ENCODE measurements around the gene AKAP8L. TPM values are rescaled to one million over a fixed set of nuclear protein-coding genes. Genes with fewer than 3 reads are reported as not detected.

AKAP8L gene
- total RNA-seq, 1 donor from 2014 or later = 133 TPM

DNA sequence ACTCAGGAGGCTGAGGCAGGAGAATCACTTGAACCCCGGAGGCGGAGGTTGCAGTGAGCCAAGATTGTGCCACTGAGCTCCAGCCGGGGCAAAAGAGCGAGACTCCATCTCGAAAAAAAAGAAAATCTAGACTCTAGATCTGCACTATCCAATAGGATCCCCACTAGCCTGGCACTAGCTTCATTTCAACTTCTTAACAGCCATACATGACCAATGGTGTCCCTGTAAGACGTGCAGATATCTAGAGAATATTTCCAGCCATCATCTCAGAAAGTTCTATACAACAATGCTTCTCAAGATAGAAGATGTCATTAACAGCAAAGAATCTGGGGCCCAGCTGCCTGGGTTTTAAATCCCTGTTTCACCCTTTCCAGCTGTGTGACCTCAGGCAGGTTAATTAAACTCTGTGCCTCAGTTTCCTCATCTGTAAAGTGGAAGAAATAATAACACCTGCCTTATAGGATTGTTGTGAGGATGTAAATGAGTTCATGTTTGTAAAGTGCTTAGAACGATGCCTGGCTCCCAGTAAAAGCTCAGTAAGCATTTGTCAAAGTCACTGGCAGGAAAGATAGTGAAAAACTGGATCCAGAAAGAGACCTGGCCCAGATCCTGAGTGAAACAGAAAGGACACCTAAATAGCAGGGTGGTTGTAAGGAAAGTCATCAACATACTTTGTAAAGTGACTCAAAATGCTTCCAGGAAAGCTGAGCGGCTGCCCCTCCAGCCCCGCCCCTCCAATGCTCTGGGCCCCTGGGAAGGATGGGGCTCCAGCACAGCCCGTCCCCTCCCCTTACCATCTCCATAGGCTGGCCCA is 17.4 kb upstream of the AKAP8L start:
- DNase-seq (ENCODE audit: low spot score) = no peak

DNA sequence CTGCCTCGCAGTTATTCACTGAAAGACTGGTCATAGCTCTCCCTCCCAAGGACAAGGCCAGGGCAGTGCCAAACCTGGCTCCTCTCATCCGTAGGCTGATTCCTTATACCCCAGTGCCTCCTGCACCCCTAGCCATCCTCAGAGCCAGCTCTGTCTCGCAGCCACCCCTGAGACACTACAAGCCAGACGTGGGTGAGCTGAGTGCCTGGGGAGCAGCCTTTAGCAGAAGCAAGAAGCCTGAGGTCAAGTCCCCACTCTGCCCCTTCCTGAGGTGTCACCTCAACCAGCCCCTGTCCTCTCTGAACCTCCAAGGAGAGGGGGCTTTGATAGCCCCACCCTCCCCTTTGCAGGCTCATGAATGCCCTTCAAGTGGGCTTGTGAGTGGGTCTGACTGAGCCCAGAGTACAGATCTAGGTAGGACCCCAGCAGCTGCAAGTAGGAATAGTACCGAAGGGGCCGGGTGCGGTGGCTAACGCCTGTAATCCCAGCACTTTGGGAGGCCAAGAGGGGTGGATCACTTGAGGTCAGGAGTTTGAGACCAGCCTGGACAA is 14.8 kb upstream of the AKAP8L start:
- DNase-seq (ENCODE audit: low spot score) = no peak

DNA sequence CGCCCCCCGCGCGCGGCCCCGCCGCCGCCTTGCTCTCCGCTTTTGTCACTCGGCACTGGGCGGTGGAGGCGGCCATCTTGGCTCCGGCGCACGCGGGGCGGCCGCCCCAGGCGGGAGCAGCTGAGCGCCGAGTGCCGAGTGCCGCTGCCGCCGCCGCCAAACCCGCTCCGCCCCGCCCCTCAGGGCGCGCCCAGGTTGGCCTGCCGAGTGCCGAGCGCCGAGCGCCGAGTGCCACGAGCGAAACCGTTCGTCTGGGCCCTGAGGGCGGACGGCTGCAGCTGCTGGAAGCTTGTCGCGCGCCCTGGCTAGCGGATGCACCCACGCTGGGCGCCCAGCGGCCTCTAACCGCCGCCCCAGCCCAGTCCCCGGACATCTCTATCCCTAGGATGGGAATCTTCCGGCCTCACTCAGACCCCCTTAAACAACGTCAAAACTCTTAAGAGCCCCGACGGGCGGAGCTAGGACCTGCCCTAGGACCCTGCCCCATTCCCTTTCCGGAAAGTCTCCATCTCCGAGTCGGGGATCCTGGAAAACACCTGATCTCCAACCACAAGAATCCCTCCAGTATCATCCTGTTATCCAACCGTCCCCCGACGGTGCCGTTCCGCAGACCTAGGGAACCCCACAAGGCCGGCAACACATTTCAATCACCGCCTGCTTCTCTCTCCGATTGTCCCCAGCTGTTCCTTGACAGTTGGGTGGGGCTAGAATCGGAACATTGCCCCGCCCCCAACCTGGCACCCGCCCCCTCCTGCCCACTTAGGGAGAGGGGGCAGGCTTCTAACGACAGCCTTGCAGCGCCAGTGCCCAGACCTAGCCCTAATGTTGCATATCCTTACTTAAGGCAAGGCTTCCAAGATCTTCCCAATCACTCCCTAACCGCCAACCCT is 14.1 kb upstream of the AKAP8L start:
- DNase-seq (ENCODE audit: low spot score) = peak; percentile 92

DNA sequence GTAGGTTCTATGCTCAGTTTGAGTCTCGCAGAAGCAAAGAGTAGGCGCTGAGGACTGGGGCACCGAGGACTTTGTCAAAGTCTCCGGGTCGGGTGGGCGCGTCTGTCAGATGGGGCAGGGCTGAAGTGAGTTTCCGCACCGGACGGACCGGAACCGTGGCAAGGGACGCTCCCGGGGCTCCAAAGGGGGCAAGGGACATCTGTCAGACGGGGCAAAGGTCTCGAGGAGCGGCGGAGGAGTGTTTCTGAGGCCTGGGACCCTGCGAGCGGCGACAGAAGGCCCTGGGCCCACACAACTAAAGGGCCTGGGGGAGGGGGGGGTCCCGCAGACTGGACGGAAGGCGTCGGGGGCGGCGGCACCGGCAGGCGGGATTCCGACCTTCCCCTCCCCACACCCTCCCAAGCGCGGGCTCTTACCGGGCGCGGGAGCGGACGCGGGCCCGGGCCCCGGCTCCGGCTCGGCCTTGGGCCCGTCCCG is 13.3 kb upstream of the AKAP8L start:
- no peak for DNase-seq (ENCODE audit: low spot score)

DNA sequence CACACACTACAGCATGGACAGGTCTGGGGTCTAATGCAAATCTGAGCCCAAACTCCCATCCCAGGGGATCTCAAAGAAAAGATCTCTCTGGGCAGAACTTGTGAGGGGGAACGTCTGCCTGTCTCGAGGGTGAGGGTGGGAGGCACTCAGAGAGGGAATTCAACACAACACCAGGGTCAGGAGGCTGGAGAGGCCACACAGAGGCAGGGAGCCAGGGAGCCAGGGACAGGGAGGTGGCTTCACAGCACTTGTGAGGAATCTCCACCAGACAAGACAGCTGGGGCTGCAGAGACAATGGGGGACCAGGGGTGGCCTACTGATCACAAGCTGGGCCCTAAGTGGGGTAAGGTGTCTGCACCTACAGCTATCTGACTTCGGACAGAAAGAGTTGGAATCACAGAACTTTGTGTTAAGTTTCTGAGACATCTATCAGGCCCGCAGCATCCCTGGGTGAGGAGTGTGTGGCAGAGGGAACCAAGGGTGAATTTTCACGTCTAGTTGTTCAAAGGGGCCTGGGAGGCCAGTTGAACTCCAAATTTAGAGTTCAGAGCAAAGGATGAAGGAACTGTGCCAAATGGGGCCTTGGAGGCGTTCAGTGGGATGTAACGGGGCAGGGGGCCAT is 12.7 kb upstream of the AKAP8L start:
- DNase-seq (ENCODE audit: low spot score) = no peak

DNA sequence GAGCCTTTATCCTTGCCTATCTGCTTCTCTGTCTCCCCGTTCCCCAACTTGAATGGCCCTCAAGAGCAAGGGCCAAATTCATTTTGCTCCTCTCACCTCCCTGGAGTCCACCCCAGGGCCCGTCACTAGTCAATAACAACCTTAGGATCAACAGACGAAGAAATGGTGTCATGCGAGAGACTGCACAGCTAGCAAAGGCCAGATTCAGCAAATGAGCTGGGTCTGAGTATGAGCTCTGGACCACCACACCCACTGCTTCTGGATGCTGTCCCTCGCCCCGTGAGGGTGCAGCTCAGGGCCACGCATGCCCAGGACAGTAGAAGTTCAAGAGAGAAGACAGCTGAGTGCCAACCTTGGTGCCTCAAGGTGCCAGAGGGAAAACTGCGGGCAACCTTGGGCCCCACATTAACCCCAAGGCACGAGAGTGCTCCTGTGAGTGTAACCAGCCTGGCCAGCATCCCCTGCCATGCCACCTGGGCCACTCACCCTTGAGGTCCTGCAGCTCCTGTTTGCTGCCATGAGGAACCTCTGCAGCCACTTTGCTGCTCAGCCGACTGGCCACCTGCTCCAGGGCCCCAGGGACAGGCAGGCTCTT is 11.8 kb upstream of the AKAP8L start:
- DNase-seq (ENCODE audit: low spot score) = no peak

DNA sequence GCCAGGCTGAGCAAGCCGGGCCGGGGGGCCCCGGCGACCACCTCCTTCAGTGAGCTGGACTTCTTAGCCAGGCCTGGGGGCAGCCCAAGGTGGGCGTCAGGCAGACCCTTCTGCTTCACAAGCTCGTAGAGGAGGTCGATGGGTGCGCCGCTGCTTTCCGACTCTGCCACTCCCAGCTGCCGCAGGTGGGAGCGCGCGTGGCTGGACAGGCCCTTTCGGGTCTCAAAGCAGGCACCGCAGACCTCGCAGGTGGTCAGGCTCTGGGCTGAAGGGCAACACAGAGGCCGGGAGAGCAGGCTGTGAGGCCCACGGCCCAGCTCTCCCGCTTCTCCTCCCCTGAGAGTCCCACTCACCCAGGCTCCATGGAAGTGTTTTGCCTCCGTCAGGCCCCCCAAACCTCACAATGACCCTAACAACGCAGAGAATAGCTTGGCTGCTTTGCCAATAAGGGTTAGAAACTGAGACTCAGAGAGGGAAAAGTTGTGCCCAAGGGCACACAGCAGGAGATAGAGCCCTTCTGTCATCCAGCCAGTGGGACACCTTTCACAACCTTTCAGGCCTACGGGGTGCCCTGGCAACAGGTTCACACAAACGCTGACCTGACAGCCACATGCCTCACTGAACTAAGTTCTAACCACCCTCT is 11.2 kb upstream of the AKAP8L start:
- no peak for DNase-seq (ENCODE audit: low spot score)

DNA sequence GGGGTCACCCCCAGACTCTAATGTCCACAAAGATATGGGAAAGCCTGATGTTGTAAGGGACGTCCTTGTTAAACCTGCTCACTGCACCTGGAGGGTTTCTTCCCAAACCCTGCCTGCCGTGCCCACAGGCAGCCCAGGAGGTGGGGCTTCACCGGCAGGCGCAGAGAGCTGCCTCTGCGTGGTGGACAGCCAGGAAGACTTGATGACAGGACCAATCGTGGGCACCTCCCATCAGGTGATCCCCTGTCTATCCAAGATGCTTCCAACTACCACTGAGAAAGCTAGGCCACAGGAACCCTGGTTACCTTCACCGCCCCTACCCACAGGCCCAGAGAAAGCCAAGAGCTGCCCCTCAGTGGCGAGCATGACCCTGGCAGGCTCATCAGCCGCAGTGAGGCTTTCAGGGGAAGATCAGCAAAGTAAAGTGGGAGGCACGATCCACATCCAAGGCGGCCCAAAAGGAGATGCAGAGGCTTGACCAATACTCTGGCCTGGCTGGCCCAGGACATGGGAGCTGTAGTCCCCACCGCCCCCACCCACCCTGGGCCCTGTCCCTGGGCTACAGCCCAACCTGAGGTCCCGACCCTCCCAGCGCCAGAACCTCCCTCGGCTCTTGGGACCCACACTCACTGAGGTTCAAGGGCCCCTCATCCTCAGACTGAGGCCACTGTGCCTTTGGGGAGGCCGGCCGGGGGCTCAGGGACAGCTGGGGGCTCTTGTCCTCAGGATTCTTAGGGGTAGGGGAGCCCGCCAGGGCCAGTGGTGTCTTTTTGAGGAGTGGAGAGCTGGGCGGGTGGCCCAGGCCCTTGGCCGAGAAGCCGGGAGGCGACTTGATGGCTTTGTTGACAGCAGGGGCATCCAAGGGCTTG is 10.4 kb upstream of the AKAP8L start:
- DNase-seq (ENCODE audit: low spot score) = no peak

DNA sequence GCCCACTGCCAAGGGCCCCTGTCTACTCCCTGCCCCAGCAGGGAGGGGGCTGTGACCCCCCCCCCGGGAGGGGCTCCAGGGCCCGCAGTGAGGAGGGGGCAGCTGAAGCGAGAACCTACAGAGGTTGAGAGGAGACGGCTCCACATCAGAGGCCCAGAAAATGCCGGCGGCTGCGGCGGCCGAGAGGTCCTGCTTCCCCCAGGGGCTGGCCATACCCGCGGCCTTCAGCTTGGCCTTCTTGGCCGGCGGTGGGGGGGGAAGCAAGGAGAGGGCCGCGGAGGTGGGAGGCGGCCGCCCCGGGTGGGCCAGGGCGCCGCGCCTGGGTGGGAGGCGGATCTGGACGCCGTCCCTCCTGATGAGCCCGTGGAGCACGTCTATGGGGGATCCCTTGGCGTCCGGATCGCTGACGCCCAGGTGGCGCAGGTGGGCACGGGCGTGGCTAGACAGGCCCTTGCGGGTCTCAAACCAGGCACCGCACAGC is 9.2 kb upstream of the AKAP8L start:
- DNase-seq (ENCODE audit: low spot score) = no peak

DNA sequence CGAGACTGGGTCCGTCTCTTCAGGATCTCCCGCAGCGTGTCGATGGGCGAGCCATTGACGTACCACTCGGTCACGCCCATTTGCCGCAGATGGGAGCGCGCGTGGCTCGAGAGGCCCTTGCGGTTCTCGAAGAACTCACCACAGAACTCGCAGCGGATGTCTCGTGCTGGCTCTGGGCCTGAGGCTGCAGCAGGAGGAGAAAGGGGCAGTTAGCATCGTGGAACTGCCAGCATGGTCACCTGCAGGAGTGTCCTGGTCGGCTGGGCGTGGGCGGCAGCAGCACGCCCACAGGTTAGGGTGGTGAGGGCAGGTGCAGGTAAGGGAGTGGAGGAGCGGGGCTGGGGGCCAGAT is 8.5 kb upstream of the AKAP8L start:
- DNase-seq (ENCODE audit: low spot score) = no peak

DNA sequence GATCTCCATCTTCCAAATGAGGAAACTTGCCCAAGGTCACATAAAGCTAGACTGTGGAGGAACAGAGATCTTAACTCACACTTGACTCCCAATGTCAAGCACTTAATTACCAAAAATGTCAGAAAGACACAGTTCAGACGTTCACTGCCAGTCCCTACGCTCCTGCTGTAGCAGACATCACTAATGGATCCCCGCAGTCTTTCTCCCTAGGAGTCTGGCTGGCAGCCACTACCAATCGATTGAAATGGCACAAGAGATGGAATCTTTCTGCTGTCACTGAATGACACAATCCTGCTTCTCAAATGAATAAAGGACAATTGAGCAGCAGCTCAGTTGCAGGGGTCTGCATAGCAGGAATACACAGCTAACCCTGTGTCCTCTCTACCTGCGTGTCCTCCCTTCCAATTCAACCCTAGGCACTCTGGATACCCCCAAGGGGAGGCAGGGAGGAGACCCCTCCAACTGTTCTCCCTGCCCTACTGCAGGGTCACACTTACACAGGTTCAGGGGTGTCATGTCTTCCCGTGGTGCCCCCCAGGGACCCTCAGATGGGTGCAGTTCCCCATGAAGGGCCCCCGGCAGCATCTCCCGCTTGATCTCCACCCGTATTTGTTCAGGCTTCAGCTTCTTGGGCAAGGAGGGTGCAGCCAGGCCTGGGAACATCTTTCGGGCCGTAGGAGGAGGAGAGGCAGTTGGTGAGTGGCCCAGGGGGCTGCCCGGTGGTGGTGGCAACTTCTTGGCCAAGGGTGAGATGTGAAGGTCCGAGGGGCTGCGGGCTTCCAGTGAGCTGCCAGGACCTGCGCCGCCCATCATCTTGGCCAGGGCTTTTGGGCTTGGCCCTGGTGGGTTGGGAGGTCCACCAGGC is 7.9 kb upstream of the AKAP8L start:
- DNase-seq (ENCODE audit: low spot score) = no peak

DNA sequence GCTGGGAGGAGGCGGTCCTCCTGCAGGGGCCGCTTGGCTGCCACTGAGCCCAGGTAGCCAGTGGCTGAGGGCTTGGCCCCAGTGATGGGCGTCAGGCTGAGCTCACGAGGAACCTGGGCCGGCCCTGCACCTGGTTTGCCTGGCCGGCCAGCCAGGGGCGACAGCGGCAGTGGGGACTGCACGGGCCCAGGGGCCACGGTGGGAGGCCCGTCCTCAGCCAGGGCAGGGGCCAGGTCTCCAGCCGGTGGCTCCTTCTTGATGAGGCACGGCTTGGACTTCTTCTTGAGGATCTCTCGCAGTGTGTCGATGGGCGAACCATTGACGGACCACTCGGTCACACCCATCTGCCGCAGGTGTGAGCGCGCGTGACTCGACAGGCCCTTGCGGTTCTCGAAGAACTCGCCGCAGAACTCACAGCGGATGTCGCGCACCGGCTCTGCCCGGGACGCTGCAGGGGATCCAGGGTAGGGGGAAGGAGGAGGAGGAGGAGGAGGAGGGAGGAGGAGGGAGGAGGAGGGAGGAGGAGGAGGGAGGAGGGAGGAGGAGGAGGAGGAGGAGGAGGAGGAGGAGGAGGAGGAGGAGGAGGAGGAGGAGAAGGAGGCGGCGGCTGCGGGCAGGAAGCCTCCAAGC is 6.6 kb upstream of the AKAP8L start:
- DNase-seq (ENCODE audit: low spot score) = no peak

DNA sequence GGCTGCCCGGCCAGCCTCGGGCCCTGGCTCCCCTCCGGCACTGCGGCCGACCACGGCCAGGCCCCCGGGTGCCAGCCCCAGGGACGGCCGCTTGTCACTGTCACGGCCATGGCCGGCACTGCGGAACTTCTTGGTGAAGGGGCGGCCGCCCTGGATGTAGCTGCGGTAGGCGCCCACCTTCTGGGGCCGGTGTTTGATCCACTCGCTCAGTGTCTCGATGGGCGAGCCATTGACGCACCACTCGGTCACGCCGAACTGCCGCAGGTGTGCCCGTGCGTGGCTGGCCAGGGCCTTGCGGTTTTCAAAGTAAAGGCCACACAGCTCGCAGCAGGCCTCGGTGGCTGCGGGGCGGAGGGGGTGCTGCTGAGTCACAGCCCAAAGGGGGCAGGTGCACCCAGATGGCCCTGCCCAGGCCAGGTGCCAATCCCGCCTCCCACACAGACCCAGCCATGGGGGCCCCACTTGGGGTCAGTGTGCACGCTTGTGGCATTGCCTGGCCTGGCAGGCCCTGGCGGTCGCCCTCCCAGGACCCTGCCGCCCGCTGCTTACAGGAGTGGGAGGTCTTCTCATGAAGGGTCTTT is 6.0 kb upstream of the AKAP8L start:
- no peak for DNase-seq (ENCODE audit: low spot score)

DNA sequence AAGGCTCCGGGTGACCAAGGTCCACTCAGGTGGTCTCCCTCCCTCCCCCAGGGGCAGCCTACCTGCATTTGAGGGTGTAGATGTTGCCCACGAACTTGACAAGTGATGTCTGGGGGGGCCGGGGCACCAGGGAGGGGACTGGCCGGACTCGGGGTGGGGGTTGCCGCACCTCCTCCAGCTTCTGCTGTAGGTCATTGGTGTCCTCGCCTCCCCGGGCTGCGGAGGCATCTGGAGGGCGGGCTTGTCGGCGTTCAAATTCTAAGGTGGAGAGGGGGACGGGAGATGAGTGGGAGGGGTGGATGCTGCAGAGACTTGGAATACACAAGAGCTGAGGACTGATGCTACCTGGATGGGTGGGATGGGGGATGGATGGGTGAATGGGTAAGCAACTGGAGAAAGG is 5.3 kb upstream of the AKAP8L start:
- no peak for DNase-seq (ENCODE audit: low spot score)

DNA sequence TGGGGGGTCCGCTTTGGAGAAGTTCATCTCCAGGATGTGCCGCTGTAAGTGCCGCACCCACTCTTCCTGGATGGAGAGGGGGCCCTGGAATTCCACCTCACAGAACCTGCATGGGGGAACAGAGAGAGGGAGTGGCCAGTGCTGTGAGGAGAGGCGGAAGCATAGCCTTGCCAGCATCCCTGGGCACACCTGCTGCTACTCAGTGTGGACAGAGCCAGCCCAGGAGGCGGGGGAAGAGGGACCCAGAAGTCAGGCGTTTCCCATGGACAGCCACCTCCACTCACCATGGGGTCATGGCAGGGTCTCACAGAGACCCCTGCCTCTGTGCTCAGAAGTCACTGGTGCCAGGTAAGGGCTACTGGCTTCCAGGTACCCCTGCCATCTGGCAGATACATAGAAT is 4.3 kb upstream of the AKAP8L start:
- DNase-seq (ENCODE audit: low spot score) = no peak

DNA sequence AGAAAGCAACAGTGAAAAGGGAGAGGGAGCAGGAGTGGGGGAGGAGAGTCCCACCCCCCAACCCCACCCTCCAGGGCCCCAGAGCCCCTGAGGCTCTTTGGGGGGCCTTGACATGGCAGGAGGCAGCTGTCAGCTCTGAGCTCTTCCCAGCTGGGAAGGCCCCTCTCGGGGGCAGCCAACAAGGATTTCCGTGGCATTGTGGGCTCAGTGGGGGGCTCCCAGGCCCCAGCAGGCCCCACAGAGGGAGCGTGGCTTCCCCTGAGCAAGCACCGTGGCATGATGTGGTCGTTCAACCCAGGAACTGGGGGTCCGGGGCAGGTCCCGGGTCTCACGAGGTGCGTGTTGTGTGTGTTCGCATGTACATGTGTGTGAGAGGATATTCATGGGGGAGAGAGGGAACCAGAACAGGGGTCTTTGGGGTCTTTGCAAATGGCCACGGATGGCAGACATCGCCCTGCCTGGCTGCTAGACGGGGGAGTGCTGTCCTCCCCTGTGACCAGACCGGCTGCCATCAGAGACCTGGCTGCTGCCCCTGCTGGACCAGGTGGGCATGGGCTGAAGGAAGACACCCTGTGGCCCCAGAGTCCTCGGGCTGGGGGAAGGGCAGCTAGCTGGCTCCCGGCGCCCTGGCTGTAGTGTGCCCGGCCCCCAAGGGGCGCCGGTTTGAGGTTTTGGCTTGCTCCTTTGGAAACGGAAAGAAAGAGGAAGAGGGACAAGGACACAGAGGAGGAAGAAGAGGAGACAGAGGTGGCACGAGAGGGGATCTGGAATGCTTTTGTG is 3.7 kb upstream of the AKAP8L start:
- DNase-seq (ENCODE audit: low spot score) = no peak

DNA sequence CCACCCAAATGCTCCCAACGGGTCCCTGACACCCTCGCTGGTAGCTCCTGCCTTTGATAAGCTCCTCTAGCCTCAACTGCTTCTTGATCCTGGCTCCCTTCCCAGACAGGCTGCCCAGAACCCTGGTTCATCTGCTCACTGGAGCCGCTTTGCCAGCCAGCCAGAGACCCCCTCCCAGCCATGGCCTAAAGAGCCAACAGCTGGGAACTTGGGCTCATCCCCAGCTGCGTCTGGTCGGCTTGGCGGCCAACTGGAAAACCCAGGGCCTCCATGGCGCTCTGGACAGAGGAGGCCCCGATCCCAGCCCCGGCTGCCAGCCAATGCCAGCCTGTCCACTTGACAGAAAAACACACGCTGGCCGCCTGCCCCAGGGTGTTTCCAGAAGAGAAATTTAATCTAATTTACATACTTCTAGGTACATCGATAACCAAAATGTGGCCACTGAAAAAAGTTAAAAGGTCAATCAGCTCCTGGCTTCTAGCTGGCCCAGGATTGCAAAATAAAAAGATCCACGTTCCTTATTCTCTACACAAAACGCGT is 3.0 kb upstream of the AKAP8L start:
- no peak for DNase-seq (ENCODE audit: low spot score)
